GM18867 (cell line): ENCODE results near the gene PUS3.
"Not testable (repeated sequence)": the region's sequence is repeated elsewhere in the genome, so short reads cannot be mapped to it uniquely, and the experiment has no call there.

Experiments
- ATAC-seq: cut with Tn5 transposase; IDR thresholded peaks from one replicate; pipeline ENCODE4 v1.9.1; 2021; ENCODE audit warnings: mild to moderate bottlenecking, moderate library complexity; ENCODE audit not compliant: unreplicated experiment

The PUS3 gene

GRCh38 chr11:125922156-125922555 is 19.1 kb upstream of the PUS3 start:
- ATAC-seq: no peak

- ATAC-seq: no peak
Measured at GRCh38 chr11:125921042-125921441, 18.0 kb upstream of the PUS3 start.

GRCh38 chr11:125918140-125918840 is 15.3 kb upstream of the PUS3 start:
- ATAC-seq: no peak

- ATAC-seq: no peak
Measured at GRCh38 chr11:125916683-125917347, 13.8 kb upstream of the PUS3 start.

GRCh38 chr11:125914601-125915000 is 11.6 kb upstream of the PUS3 start:
- ATAC-seq: not testable (repeated sequence)

- ATAC-seq: no peak
Measured at GRCh38 chr11:125910226-125910849, 7.3 kb upstream of the PUS3 start.

GRCh38 chr11:125904678-125905077 is 1.7 kb upstream of the PUS3 start:
- ATAC-seq: no peak

- ATAC-seq: no peak
Measured at GRCh38 chr11:125903711-125904659, 979 bp upstream of the PUS3 start, which contains the start of gene DDX25. DDX25 (plus strand) TSS chr11:125904508; CDS start chr11:125904518, 10 bp downstream.

GRCh38 chr11:125902277-125902926 is 604 bp downstream of the PUS3 start:
- no peak for ATAC-seq

GRCh38 chr11:125901872-125902271 is 1.1 kb downstream of the PUS3 start:
- no peak for ATAC-seq

GRCh38 chr11:125892994-125893393 is 10.0 kb downstream of the PUS3 start:
- ATAC-seq: no peak

- ATAC-seq: no peak
Measured at GRCh38 chr11:125892071-125892470, 10.9 kb downstream of the PUS3 start.

- ATAC-seq: no peak
Measured at GRCh38 chr11:125890447-125891100, 12.4 kb downstream of the PUS3 start.

GRCh38 chr11:125887373-125888324 is 15.4 kb downstream of the PUS3 start, which contains the start of gene HYLS1:
HYLS1 (plus strand) TSS chr11:125887668; CDS start chr11:125899369, 11,701 bp downstream.
- ATAC-seq: peak; percentile 89

GRCh38 chr11:125886997-125887372 is 16.0 kb downstream of the PUS3 start:
- peak; percentile 34 for ATAC-seq

- no peak for ATAC-seq
Measured at GRCh38 chr11:125883375-125883774, 19.6 kb downstream of the PUS3 start.

GRCh38 chr11:125881291-125881690 is 21.7 kb downstream of the PUS3 start:
- ATAC-seq: no peak

- peak; percentile 70 for ATAC-seq
Measured at GRCh38 chr11:125874556-125875124, 28.4 kb downstream of the PUS3 start.
